GM12892 (cell line): Measurements from ENCODE around the gene GOPC.
"Not testable (repeated sequence)": the region's sequence is repeated elsewhere in the genome, so short reads cannot be mapped to it uniquely, and the experiment has no call there.

Source experiments
- DNase-seq: peaks from one replicate; pipeline ENCODE4 v3.0.0; 2011; ENCODE audit not compliant: insufficient read length
- FAIRE-seq: peaks from 2 replicates; lab custom pipeline; 2011; peaks lifted over from hg19 to GRCh38; lab: Jason Lieb, UNC
- POLR2A ChIP-seq: IDR thresholded peaks from 2 replicates; pipeline ENCODE4 v1.6.1; 2011; ENCODE audit warnings: low read depth, low read length, control low read depth
- POLR2AphosphoS5 ChIP-seq: IDR thresholded peaks from 2 replicates; pipeline ENCODE4 v1.6.1; 2011; ENCODE audit warnings: low read depth, low read length, control low read depth
- TAF1 ChIP-seq: IDR thresholded peaks from 2 replicates; pipeline ENCODE4 v1.6.1; 2011; ENCODE audit warnings: low read depth, mild to moderate bottlenecking, control low read depth, low read length, borderline replicate concordance

Gene GOPC

GRCh38 chr6:117520603-117521395 is 81.5 kb downstream of the GOPC start:
- DNase-seq (no peak), FAIRE-seq (no peak)

GRCh38 chr6:117518870-117519269 is 83.4 kb downstream of the GOPC start:
- FAIRE-seq (no peak), DNase-seq (no peak)
- TF ChIP-seq POLR2A (no peak), POLR2AphosphoS5 (no peak), TAF1 (no peak)

More at GRCh38 chr6:117520603-117521395, 81.5 kb downstream of the GOPC start:
- TF ChIP-seq TAF1 = no peak
- no peak for TF ChIP-seq POLR2A
- TF ChIP-seq POLR2AphosphoS5 = no peak

- DNase-seq, FAIRE-seq: not testable (repeated sequence)
These were observed 84.3 kb downstream of the GOPC start for GRCh38 chr6:117517995-117518394.

GRCh38 chr6:117515326-117515725 is 87.0 kb downstream of the GOPC start:
- DNase-seq (no peak), FAIRE-seq (no peak)
- no peak for TF ChIP-seq TAF1
- TF ChIP-seq POLR2AphosphoS5 = no peak
- TF ChIP-seq POLR2A = no peak

- FAIRE-seq (no peak), DNase-seq (no peak)
These were observed 87.7 kb downstream of the GOPC start for GRCh38 chr6:117514655-117515054.

GRCh38 chr6:117513778-117514365 is 88.4 kb downstream of the GOPC start:
- DNase-seq (no peak), FAIRE-seq (no peak)
- TF ChIP-seq POLR2AphosphoS5 (no peak), TAF1 (no peak), POLR2A (no peak)

More at GRCh38 chr6:117514655-117515054, 87.7 kb downstream of the GOPC start:
- TF ChIP-seq POLR2A (no peak), POLR2AphosphoS5 (no peak), TAF1 (no peak)

GRCh38 chr6:117512987-117513573 is 89.2 kb downstream of the GOPC start:
- TF ChIP-seq TAF1 (no peak), POLR2A (no peak), POLR2AphosphoS5 (no peak)
- no peak for FAIRE-seq
- DNase-seq = no peak

GRCh38 chr6:117512056-117512828 is 90.1 kb downstream of the GOPC start:
- FAIRE-seq (no peak), DNase-seq (no peak)
- TF ChIP-seq POLR2AphosphoS5 = no peak
- TF ChIP-seq TAF1 = no peak
- TF ChIP-seq POLR2A = no peak
